ENCODE data around the gene PICALM.

The PICALM gene

DNA sequence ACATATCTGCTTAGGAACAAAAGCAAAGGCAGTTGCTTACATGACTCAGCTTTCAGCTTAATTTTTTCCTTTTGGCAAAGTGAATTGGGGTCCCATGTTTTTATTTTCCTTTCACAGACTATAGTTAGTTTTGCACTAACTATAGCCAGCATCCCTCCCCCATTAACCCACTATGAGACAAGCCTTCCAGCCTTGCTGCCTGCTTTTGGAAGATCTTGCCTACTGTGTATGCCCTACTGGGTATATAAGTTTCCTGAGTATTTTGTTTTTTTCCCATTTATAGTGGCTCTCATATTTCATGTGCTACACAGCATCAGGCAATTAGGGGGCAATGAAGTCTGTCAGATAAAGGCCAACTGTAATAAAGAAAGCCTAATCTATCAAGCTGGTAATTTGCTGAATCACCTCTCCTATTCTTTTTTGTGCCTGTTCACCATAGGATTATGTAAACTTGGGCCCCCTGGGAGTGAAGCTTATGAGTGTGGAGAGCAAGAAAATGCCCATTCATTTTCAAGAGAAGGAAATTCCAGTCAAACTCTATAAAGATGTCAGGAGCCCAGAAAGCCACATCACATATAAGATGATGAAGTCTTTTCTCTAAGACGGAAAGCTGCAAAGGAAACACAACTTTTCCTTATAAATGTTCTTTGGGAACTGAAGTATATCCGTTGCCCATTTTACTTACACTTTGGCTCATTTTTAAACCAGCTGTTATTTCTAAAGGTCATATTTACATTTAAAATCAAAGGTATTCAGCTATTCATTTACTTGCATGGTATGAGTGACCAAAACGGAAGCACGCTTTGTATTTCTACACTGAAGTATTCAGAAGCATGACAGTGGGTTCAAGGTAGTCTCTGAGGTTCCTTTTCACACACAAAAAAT lies 149.7 kb downstream of the PICALM start:
- TF ChIP-seq FOXM1 (IDR thresholded peaks at IDR 0.05; ENCODE audit: borderline replicate concordance, low read depth) = no peak
- TF ChIP-seq RAD21 (IDR thresholded peaks at IDR 0.05; ENCODE audit: low read depth) = no peak
- no peak for TF ChIP-seq TCF12 (IDR thresholded peaks at IDR 0.05; ENCODE audit: low read depth)
- no peak for TF ChIP-seq CREB1 (IDR thresholded peaks at IDR 0.05; ENCODE audit: low read depth)
- TF ChIP-seq NFIC (IDR thresholded peaks at IDR 0.05) = no peak
- TF ChIP-seq, protein P1, sequence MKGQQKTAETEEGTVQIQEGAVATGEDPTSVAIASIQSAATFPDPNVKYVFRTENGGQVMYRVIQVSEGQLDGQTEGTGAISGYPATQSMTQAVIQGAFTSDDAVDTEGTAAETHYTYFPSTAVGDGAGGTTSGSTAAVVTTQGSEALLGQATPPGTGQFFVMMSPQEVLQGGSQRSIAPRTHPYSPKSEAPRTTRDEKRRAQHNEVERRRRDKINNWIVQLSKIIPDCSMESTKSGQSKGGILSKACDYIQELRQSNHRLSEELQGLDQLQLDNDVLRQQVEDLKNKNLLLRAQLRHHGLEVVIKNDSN (IDR thresholded peaks at IDR 0.05) = no peak
- no peak for TF ChIP-seq EP300 (IDR thresholded peaks at IDR 0.05; ENCODE audit: borderline replicate concordance)
- TF ChIP-seq, protein P2, sequence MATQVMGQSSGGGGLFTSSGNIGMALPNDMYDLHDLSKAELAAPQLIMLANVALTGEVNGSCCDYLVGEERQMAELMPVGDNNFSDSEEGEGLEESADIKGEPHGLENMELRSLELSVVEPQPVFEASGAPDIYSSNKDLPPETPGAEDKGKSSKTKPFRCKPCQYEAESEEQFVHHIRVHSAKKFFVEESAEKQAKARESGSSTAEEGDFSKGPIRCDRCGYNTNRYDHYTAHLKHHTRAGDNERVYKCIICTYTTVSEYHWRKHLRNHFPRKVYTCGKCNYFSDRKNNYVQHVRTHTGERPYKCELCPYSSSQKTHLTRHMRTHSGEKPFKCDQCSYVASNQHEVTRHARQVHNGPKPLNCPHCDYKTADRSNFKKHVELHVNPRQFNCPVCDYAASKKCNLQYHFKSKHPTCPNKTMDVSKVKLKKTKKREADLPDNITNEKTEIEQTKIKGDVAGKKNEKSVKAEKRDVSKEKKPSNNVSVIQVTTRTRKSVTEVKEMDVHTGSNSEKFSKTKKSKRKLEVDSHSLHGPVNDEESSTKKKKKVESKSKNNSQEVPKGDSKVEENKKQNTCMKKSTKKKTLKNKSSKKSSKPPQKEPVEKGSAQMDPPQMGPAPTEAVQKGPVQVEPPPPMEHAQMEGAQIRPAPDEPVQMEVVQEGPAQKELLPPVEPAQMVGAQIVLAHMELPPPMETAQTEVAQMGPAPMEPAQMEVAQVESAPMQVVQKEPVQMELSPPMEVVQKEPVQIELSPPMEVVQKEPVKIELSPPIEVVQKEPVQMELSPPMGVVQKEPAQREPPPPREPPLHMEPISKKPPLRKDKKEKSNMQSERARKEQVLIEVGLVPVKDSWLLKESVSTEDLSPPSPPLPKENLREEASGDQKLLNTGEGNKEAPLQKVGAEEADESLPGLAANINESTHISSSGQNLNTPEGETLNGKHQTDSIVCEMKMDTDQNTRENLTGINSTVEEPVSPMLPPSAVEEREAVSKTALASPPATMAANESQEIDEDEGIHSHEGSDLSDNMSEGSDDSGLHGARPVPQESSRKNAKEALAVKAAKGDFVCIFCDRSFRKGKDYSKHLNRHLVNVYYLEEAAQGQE (IDR thresholded peaks at IDR 0.05; ENCODE audit: low read depth) = no peak
- TF ChIP-seq, protein P3, sequence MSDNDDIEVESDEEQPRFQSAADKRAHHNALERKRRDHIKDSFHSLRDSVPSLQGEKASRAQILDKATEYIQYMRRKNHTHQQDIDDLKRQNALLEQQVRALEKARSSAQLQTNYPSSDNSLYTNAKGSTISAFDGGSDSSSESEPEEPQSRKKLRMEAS (IDR thresholded peaks at IDR 0.05) = no peak
- TF ChIP-seq YY1 (IDR thresholded peaks at IDR 0.05; ENCODE audit: low read depth) = no peak
- no peak for TF ChIP-seq TEAD4 (IDR thresholded peaks at IDR 0.05)
- no peak for TF ChIP-seq EGR1 (IDR thresholded peaks at IDR 0.05)
- TF ChIP-seq CEBPB (IDR thresholded peaks at IDR 0.05) = no peak
- TF ChIP-seq ZBTB7A (IDR thresholded peaks at IDR 0.05; ENCODE audit: low read depth) = no peak
- no peak for TF ChIP-seq TAF1 (IDR thresholded peaks at IDR 0.05; ENCODE audit: low read depth)

DNA sequence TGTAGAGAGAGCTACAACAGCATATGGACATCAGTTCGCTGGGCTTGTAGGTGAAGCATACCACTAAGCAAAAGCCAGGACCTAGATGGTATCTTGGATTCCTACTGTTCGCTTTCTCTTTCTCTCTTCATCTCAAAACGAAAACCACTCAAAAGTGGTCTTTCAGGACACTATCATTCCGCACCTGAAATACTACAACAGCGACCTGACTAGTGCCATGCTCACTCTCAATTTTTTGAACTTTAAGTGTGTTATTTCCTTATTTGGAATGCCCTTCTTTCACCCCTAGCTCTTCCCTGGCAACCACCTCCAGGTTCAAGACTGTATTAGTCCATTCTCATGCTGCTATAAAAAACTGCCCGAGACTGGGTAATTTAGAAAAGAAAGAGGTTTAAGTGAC lies 154.5 kb downstream of the PICALM start:
- TF ChIP-seq CEBPB (IDR thresholded peaks at IDR 0.05) = no peak
- no peak for TF ChIP-seq TAF1 (IDR thresholded peaks at IDR 0.05; ENCODE audit: low read depth)
- TF ChIP-seq, protein P3 (IDR thresholded peaks at IDR 0.05) = no peak
- TF ChIP-seq RAD21 (IDR thresholded peaks at IDR 0.05; ENCODE audit: low read depth) = no peak
- TF ChIP-seq, protein P2 (IDR thresholded peaks at IDR 0.05; ENCODE audit: low read depth) = no peak
- no peak for TF ChIP-seq NFIC (IDR thresholded peaks at IDR 0.05)
- no peak for TF ChIP-seq YY1 (IDR thresholded peaks at IDR 0.05; ENCODE audit: low read depth)
- no peak for TF ChIP-seq ZBTB7A (IDR thresholded peaks at IDR 0.05; ENCODE audit: low read depth)
- TF ChIP-seq FOXM1 (IDR thresholded peaks at IDR 0.05; ENCODE audit: borderline replicate concordance, low read depth) = no peak
- no peak for TF ChIP-seq CREB1 (IDR thresholded peaks at IDR 0.05; ENCODE audit: low read depth)
- no peak for TF ChIP-seq EP300 (IDR thresholded peaks at IDR 0.05; ENCODE audit: borderline replicate concordance)
- TF ChIP-seq EGR1 (IDR thresholded peaks at IDR 0.05) = no peak
- no peak for TF ChIP-seq TCF12 (IDR thresholded peaks at IDR 0.05; ENCODE audit: low read depth)
- TF ChIP-seq, protein P1 (IDR thresholded peaks at IDR 0.05) = no peak
- no peak for TF ChIP-seq TEAD4 (IDR thresholded peaks at IDR 0.05)

DNA sequence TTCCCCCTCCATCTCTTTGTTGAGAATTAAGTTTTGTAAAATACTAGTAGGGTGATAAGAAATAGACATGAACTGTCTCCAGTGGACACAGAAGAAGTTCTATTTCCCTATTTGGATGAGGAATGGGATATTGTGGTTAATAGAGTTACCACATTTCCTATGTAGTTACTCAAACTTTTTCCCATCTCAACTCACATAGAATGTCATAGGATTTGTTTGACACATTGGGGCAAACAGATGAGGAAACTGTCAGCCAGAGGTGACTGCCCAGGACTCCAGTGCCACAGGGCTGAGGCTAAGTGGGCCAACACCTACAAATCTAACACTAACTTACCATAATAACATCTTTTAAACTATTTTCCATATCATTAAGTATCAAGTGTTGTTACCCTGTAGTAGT lies 155.4 kb downstream of the PICALM start:
- TF ChIP-seq, protein P1 (IDR thresholded peaks at IDR 0.05) = no peak
- TF ChIP-seq, protein P2 (IDR thresholded peaks at IDR 0.05; ENCODE audit: low read depth) = no peak
- TF ChIP-seq, protein P3 (IDR thresholded peaks at IDR 0.05) = no peak
- TF ChIP-seq NFIC (IDR thresholded peaks at IDR 0.05) (no peak), EGR1 (IDR thresholded peaks at IDR 0.05) (no peak), FOXM1 (IDR thresholded peaks at IDR 0.05; ENCODE audit: borderline replicate concordance, low read depth) (no peak), YY1 (IDR thresholded peaks at IDR 0.05; ENCODE audit: low read depth) (no peak), EP300 (IDR thresholded peaks at IDR 0.05; ENCODE audit: borderline replicate concordance) (no peak), RAD21 (IDR thresholded peaks at IDR 0.05; ENCODE audit: low read depth) (no peak), TCF12 (IDR thresholded peaks at IDR 0.05; ENCODE audit: low read depth) (no peak), CREB1 (IDR thresholded peaks at IDR 0.05; ENCODE audit: low read depth) (no peak), TAF1 (IDR thresholded peaks at IDR 0.05; ENCODE audit: low read depth) (no peak), CEBPB (IDR thresholded peaks at IDR 0.05) (no peak), ZBTB7A (IDR thresholded peaks at IDR 0.05; ENCODE audit: low read depth) (no peak), TEAD4 (IDR thresholded peaks at IDR 0.05) (no peak)
